ENCODE data around the gene SPHK1.

SPHK1 gene

DNA sequence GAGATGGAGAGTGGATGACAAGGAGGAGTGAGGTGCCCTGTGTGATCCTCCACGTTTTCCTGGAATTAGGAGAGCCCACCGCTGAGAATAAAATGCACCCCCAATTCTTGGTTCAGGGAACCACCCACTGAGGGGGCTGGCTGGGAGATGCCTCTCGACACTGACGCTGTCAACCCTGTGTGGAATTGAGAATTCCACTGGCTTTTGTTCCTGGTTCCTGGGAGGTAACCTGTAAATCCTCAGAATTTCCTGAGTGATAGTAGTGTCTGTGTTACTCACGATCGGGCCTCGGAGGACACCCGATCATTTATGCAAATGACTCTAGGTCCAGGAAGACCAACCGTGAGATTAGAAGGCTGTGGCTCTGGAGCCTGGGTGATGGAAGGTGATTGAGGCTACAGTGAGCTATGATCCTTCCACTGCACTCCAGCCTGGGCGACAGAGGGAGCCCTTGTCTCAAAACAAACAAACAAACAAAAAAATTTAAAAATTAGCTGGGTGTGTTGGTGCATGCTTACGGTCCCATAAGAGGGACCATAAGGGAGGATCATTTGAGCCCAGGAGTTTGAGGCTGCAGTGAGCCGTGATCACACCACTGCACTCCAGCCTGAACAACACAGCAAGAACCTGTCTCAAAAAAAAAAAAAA lies 19.0 kb upstream of the SPHK1 start:
- Histone ChIP-seq H3K27ac (ENCODE audit: low read depth, low read length, severe bottlenecking) (no peak overlapping the region), H3K36me3 (ENCODE audit: control insufficient read depth, insufficient read depth, low read length) (no peaks in the 10 kb centered on the region), H3K4me3 (ENCODE audit: extremely low read depth, insufficient read depth, low read length, poor library complexity, severe bottlenecking) (no peak overlapping the region), H3K9me3 (ENCODE audit: control insufficient read depth, low read length) (no peaks in the 10 kb centered on the region), H3K4me1 (ENCODE audit: control insufficient read depth, insufficient read depth, low read length, poor library complexity, severe bottlenecking) (no peaks in the 10 kb centered on the region)
- 58 to 59% methylated on average over 9 of the region's 12 CpGs for WGBS, 2 experiments (ENCODE audit: insufficient coverage in 2 of 2)

DNA sequence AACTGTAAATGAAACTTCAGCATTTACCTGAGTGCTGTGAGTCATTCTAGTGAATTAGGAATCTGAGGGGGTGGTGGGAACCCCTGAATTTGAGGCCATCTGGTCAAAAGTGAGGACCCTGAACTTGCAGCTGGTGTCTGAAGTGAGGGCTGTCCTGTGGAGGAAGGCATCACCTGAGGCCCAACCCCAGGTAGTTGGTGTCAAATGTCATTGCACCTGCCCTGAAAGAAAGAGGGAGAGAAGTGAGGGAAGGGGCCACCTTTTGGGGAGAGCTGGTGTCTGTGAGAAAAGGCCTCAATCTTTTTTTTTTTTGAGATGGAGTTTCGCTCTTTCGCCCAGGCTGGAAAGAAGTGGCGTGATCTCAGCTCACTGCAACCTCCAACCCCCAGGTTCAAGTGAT lies 18.2 kb upstream of the SPHK1 start:
- Histone ChIP-seq H3K27ac (ENCODE audit: low read depth, low read length, severe bottlenecking) (no peak overlapping the region), H3K4me1 (ENCODE audit: control insufficient read depth, insufficient read depth, low read length, poor library complexity, severe bottlenecking) (no peaks in the 10 kb centered on the region), H3K36me3 (ENCODE audit: control insufficient read depth, insufficient read depth, low read length) (no peaks in the 10 kb centered on the region), H3K4me3 (ENCODE audit: extremely low read depth, insufficient read depth, low read length, poor library complexity, severe bottlenecking) (no peak overlapping the region), H3K9me3 (ENCODE audit: control insufficient read depth, low read length) (no peaks in the 10 kb centered on the region)
- WGBS, 2 experiments (ENCODE audit: insufficient coverage in 2 of 2) = 80 to 83% methylated on average over 2 to 3 of the region's 3 CpGs

DNA sequence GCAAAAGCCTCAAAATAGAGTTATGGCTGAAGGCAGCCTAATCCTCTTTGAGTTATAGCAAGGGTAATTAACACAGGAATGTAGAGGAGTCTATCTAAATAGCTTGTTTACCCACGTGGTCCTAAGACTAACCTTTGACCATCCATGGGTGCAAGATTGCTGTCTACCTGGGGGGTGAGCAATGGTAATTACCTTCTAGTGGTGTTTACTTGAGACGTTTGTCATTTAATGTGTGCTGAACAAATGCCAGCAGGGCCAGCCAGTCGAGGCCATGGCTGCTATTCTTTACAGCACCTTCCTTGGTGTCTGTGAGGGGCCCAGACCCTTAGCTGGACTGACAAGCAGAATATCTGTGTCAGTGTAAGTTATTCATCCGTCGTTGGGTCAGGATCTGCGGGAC lies 16.8 kb upstream of the SPHK1 start:
- Histone ChIP-seq H3K4me1 (ENCODE audit: control insufficient read depth, insufficient read depth, low read length, poor library complexity, severe bottlenecking) (no peaks in the 10 kb centered on the region), H3K9me3 (ENCODE audit: control insufficient read depth, low read length) (no peaks in the 10 kb centered on the region), H3K36me3 (ENCODE audit: control insufficient read depth, insufficient read depth, low read length) (no peaks in the 10 kb centered on the region), H3K4me3 (ENCODE audit: extremely low read depth, insufficient read depth, low read length, poor library complexity, severe bottlenecking) (no peak overlapping the region), H3K27ac (ENCODE audit: low read depth, low read length, severe bottlenecking) (no peak overlapping the region)
- WGBS, 2 experiments (ENCODE audit: insufficient coverage in 2 of 2) = 89 to 93% methylated on average over 4 of the region's 6 CpGs

DNA sequence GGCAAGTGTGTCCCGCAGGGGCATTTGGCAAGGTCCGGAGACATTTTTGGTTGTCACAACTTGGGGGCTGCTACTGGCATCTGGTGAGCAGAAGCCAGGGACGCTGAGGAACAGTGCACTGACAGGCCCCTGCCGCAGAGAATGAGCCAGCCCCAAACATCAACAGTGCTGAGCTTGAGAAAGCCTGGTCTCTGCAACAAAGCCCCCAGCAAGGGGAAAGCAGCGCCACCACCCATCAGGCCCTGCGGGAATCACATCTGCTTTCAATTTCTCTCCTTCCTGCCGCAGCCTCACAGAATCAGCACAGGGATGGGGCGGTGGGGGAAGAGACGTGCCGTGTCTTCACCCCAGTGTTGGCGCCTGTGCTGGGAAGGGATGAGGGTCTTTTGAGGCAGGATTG lies 15.9 kb upstream of the SPHK1 start:
- Histone ChIP-seq H3K27ac (ENCODE audit: low read depth, low read length, severe bottlenecking) (no peak overlapping the region), H3K4me1 (ENCODE audit: control insufficient read depth, insufficient read depth, low read length, poor library complexity, severe bottlenecking) (no peaks in the 10 kb centered on the region), H3K9me3 (ENCODE audit: control insufficient read depth, low read length) (no peaks in the 10 kb centered on the region), H3K36me3 (ENCODE audit: control insufficient read depth, insufficient read depth, low read length) (no peaks in the 10 kb centered on the region), H3K4me3 (ENCODE audit: extremely low read depth, insufficient read depth, low read length, poor library complexity, severe bottlenecking) (no peak overlapping the region)
- 90 to 95% methylated on average over 6 of the region's 11 CpGs for WGBS, 2 experiments (ENCODE audit: insufficient coverage in 2 of 2)

DNA sequence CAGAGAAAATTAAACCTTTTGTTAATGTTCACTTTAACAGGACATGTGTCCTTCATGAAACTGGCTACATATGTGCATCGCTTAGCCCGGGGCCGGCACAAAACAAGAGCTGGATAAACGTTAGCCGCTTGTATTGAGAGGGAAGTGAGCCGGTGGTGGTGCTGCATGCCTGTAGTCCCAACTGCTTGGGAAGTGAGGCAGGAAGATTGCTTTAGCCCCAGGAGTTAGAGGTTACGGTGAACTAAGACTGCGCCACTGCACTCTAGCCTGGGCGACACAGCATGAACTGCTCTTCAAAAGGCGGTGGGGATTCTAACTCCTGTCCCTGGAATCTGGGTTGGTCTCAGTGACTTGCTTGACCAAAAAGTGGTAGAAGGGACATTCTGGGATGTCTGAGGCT lies 15.0 kb upstream of the SPHK1 start:
- 94 to 95% methylated on average over 10 of the region's 10 CpGs for WGBS, 2 experiments (ENCODE audit: insufficient coverage in 2 of 2)
- peak overlapping the region; percentile 5 for H3K27ac ChIP-seq (ENCODE audit: low read depth, low read length, severe bottlenecking)

DNA sequence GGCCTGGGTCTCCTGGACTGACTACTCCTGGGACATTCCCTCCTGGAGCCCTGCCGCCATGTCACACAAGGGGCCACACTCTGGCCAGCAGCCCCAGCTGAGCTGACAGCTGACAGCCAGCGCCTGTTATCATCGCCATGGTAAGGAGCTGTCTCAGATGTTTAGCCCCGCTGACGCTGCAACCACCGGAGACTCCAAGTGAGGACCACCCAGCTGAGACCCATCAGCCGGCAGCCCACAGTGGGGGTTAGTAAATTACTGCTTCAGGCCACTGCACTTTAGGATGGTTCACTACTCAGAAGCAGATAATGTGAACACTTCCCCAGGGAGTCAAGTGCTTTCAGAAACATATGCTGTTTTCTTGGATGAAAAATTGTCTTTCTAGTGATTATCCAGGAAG lies 14.6 kb upstream of the SPHK1 start:
- Histone ChIP-seq H3K4me3 (ENCODE audit: extremely low read depth, insufficient read depth, low read length, poor library complexity, severe bottlenecking) (no peak overlapping the region), H3K36me3 (ENCODE audit: control insufficient read depth, insufficient read depth, low read length) (no peaks in the 10 kb centered on the region), H3K9me3 (ENCODE audit: control insufficient read depth, low read length) (no peaks in the 10 kb centered on the region), H3K4me1 (ENCODE audit: control insufficient read depth, insufficient read depth, low read length, poor library complexity, severe bottlenecking) (no peaks in the 10 kb centered on the region), H3K27ac (ENCODE audit: low read depth, low read length, severe bottlenecking) (peak overlapping the region; percentile 5)
- WGBS, 2 experiments (ENCODE audit: insufficient coverage in 2 of 2) = 78 to 92% methylated on average over 7 of the region's 7 CpGs

More for the DNA sequence above, 15.0 kb upstream of the SPHK1 start:
- Histone ChIP-seq H3K4me3 (ENCODE audit: extremely low read depth, insufficient read depth, low read length, poor library complexity, severe bottlenecking) (no peak overlapping the region), H3K36me3 (ENCODE audit: control insufficient read depth, insufficient read depth, low read length) (no peaks in the 10 kb centered on the region), H3K9me3 (ENCODE audit: control insufficient read depth, low read length) (no peaks in the 10 kb centered on the region), H3K4me1 (ENCODE audit: control insufficient read depth, insufficient read depth, low read length, poor library complexity, severe bottlenecking) (no peaks in the 10 kb centered on the region)

DNA sequence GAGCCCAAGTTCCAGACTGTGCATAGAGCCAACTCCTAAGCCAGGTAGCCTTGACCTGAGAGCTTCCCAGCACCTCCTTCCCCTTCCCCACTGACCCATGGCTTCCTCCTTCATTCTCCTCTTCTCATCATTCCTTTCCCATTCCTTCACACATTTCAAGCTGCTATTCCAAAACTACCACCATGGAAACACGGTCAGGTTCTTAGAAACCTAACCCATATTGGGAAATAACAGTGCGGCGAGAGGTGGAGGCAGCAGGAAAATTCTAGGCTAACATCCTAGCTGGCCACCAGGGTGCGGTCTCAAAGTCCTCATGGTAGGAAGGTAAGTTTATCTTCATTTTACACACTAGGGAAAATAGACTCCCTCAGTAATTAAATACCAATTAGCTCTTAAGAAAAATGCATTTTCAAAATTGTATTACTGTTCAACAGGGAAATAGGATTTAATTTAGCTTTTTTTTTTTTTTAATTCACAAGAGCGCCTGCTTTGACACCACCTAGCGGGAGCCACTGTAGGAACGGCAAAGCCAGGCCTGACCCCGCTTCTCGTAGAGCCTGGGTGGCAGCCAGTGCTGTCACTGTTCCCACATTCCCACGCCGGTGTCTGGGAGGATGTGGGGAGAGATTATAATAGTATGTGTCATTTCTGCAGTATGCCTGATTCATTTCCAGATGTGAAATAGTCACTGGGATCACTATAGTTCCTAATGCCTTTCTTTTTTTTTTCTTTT lies 14.0 kb upstream of the SPHK1 start:
- H3K9me3 ChIP-seq (ENCODE audit: control insufficient read depth, low read length) = no peaks in the 10 kb centered on the region
- no peak overlapping the region for H3K4me3 ChIP-seq (ENCODE audit: extremely low read depth, insufficient read depth, low read length, poor library complexity, severe bottlenecking)
- no peak overlapping the region for H3K27ac ChIP-seq (ENCODE audit: low read depth, low read length, severe bottlenecking)
- H3K4me1 ChIP-seq (ENCODE audit: control insufficient read depth, insufficient read depth, low read length, poor library complexity, severe bottlenecking) = no peaks in the 10 kb centered on the region
- WGBS, 2 experiments (ENCODE audit: insufficient coverage in 2 of 2) = 87 to 97% methylated on average over 5 to 8 of the region's 11 CpGs
- no peaks in the 10 kb centered on the region for H3K36me3 ChIP-seq (ENCODE audit: control insufficient read depth, insufficient read depth, low read length)

DNA sequence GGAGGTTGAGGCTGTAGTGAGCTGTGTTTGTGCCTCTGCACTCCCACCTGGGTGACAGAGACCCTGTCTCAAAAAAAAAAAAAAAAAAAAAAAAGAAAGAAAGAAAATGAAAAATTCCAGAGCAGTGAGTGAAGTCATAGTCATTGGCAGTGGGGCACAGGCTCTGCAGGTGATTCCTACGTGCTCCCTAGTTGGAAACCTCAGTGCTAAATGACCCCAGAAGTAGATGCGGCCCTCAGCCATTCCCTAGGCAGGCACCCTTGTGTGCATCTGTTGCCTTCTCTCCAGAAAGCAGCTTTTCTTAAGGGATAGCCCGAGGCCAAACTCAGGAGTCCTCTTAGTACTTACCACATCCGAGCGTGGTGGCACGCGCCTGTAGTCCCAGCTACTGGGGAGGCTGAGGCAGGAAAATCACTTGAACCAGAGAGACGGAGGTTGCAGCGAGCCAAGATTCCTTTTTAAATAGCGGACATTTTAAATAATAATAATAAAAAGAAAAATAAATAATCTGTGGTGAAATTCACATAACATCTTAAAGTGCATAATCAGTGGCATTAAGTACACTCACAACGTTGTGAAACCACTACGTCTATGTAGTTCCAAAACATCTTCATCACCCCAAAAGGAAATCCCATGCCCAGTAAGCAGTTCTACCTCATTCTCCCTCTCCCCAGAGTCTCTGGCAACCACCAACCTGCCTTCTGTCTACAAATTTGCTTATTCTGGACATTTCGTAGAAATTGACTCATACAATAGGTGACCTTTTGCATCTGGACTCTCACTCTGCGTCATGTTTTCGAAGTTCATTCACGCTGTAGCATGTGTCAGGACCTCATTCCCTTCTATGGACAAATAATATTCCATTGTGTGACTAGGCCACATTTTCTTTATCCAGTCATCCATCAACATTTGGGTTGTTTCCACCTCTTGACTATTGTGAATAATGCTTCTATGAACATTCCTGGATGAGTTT lies 12.5 kb upstream of the SPHK1 start:
- 96% methylated on average over 10 to 13 of the region's 16 CpGs for WGBS, 2 experiments (ENCODE audit: insufficient coverage in 2 of 2)
- Histone ChIP-seq H3K36me3 (ENCODE audit: control insufficient read depth, insufficient read depth, low read length) (no peaks in the 10 kb centered on the region), H3K27ac (ENCODE audit: low read depth, low read length, severe bottlenecking) (no peak overlapping the region), H3K4me1 (ENCODE audit: control insufficient read depth, insufficient read depth, low read length, poor library complexity, severe bottlenecking) (peaks cover 3% of the 10 kb centered on the region), H3K9me3 (ENCODE audit: control insufficient read depth, low read length) (no peaks in the 10 kb centered on the region), H3K4me3 (ENCODE audit: extremely low read depth, insufficient read depth, low read length, poor library complexity, severe bottlenecking) (no peak overlapping the region)

DNA sequence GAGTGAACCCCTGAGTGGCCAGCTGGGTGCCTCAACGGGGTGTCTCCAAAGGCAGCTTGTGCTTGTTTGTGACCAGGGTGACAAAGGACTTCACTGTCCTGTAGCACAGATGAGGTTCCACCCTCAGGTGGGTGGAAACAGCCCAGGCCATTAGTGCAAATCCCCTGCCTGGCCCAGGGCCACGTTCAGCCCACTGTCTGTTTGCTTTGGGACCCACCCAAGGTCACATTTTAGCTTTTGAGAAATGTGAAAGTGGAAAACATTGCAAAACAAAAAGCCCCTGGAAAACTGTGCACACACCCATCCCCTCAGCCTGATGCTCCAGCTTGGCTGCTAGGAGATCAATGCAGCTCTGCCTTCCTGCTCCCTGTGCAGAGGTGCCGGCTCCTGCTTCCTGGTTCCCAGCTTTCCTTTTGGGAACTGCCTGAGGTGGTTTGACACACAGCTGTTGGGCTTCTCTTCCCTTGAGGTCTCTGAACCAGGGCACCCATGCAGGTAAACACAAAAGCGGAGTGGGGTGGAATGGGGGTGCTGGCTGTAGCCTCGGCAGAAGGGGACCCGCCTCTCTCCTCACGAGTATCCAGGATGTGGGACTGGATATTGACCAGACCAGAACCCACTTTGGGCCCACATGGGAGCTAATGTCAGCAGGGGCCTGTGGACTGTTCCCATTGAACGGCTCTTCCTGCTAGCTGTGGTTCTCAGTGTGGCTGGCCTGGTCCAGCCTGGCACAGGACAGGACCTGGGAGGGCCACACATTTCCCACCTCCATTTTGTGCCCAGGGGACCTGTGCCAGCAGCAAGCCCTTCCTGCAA lies 7.9 kb upstream of the SPHK1 start:
- no peaks in the 10 kb centered on the region for H3K36me3 ChIP-seq (ENCODE audit: control insufficient read depth, insufficient read depth, low read length)
- 95% methylated on average over 7 of the region's 8 CpGs for WGBS, 2 experiments (ENCODE audit: insufficient coverage in 2 of 2)

More for the DNA sequence above, 7.9 kb upstream of the SPHK1 start:
- Histone ChIP-seq H3K4me1 (ENCODE audit: control insufficient read depth, insufficient read depth, low read length, poor library complexity, severe bottlenecking) (peaks cover 7% of the 10 kb centered on the region), H3K27ac (ENCODE audit: low read depth, low read length, severe bottlenecking) (no peak overlapping the region), H3K9me3 (ENCODE audit: control insufficient read depth, low read length) (peaks cover 4% of the 10 kb centered on the region), H3K4me3 (ENCODE audit: extremely low read depth, insufficient read depth, low read length, poor library complexity, severe bottlenecking) (no peak overlapping the region)
